ENCODE data around the gene PLEKHH2.
"Not testable (repeated sequence)": the region's sequence is repeated elsewhere in the genome, so short reads cannot be mapped to it uniquely, and the experiment has no call there.

The PLEKHH2 gene

DNA sequence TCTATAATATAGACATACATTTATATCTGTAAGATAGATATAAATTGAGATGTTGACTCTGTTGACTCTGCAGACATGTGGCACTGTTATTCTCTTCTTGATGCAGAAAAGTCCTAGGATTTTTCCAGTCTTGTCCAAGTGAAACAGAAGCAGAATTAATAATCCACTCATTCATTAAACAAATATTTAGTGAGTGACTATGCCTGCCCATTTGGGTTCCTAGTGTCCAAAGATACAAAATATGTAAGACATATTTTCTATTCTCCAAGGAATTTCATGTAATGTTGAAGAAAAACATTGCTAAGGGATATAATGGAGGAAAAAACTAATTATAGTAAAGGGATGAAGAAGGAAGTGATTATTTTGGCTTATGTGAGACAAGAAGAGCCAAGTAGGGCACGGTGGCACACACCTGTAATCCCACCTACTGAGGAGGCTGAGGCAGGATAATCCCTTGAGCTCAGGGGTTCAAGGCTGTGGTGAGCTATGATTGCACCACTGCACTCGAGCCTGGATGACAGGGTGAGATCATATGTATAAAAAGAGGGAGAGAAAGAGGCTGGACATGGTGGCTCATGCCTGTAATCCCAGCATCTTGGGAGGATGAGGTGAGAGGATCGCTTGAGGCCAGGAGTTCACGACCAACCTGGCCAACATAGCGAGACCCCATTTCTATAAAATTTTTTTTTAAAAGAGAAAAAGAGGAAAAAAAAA, 19.9 kb upstream of the PLEKHH2 start:
- DNase-seq (no peak), ATAC-seq (no peak)
- Mint-ChIP-seq H3K27me3 (peaks cover 13% of the 10 kb centered on the region), H3K9me3 (no peaks in the 10 kb centered on the region), H3K4me1 (peaks cover 2% of the 10 kb centered on the region), H3K36me3 (ENCODE audit: low read depth) (no peaks in the 10 kb centered on the region), H3K4me3 (no peak overlapping the region), H3K27ac (no peak overlapping the region)

DNA sequence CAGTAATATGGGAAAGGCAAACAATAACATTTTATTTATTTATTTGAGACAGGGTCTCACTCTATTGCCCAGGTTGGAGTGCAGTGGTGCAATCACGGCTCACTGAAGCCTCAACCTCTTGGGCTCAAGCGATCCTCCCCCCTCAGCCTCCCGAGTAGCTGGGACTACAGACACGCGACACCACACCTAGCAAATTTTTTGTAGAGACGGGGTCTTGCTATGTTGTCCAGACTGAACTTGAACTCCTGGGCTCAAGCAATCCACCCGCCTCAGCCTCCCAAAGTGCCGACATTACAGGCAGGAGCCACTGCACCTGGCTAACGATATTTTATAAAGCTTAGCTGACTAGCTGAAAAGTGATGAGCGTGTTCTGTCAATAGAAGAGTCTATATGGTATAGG, 17.5 kb upstream of the PLEKHH2 start:
- DNase-seq (no peak), ATAC-seq (no peak)
- Mint-ChIP-seq H3K4me1 (no peaks in the 10 kb centered on the region), H3K27me3 (peaks cover 22% of the 10 kb centered on the region), H3K9me3 (no peaks in the 10 kb centered on the region), H3K36me3 (ENCODE audit: low read depth) (no peaks in the 10 kb centered on the region), H3K4me3 (no peak overlapping the region), H3K27ac (no peak overlapping the region)

DNA sequence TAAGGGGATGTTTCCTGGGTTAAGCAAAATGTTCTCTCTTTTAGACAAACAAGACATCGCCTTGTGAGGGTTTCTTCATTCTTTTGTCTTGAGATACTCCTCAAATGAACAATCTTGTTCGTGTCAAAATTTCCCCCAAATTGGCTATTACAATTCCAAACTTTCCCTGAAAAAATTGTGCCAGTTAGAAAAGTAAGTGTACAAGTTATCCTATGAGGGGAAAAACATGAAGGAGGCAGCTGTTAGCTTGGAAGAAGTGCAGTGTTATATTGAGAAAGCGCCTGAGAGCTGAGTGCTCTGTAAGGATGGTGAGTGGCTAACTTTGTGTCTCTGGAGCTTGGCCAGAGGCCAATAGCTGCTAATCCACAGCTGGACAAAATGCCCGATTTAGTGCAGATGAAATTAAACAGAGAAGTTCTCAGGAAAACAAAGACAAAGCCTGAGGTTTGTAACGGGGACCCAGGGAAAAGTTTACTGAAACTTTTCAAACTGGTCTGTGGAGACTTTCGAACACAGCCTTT, 14.1 kb upstream of the PLEKHH2 start:
- Mint-ChIP-seq H3K4me3 (no peak overlapping the region), H3K9me3 (no peaks in the 10 kb centered on the region), H3K4me1 (no peaks in the 10 kb centered on the region), H3K27ac (no peak overlapping the region), H3K36me3 (ENCODE audit: low read depth) (no peaks in the 10 kb centered on the region), H3K27me3 (peaks cover 18% of the 10 kb centered on the region)
- DNase-seq (no peak), ATAC-seq (no peak)

DNA sequence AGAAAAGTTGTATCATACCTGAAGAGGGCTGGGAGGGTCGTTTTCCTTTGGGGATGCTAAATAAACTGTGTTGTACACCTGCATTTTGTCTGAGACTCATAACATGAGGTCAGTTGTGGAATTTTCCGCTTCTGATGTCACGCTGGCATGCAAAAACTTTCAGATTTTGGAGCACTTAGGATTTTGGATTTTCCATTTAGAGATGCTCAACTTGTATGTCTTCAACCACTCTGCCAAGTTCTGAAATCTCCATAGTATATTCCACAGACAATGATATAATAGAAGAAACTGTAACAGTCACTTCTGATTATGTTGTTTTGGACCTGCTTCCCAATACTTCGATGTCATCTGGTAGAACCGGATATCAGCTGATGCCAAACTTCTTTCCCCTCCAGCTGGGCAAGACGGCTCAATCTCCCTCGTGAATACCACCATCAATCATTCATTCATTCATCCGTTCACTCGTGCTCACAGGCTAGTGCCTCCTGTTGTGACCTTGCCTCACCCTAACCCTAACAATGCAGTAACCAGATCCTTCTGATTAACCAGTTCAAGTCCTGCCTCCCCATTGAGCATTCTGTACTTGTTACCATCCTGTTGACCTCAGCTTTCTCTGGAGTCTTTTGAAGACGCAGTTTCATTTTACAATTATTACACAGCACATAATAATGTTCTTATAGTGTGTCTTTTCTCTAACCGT, 5.3 kb upstream of the PLEKHH2 start:
- no peak for ATAC-seq
- Mint-ChIP-seq H3K36me3 (ENCODE audit: low read depth) (no peaks in the 10 kb centered on the region), H3K4me3 (no peak overlapping the region), H3K9me3 (no peaks in the 10 kb centered on the region), H3K27ac (no peak overlapping the region), H3K4me1 (peaks cover 7% of the 10 kb centered on the region), H3K27me3 (peaks cover 32% of the 10 kb centered on the region)
- DNase-seq, result no peak

DNA sequence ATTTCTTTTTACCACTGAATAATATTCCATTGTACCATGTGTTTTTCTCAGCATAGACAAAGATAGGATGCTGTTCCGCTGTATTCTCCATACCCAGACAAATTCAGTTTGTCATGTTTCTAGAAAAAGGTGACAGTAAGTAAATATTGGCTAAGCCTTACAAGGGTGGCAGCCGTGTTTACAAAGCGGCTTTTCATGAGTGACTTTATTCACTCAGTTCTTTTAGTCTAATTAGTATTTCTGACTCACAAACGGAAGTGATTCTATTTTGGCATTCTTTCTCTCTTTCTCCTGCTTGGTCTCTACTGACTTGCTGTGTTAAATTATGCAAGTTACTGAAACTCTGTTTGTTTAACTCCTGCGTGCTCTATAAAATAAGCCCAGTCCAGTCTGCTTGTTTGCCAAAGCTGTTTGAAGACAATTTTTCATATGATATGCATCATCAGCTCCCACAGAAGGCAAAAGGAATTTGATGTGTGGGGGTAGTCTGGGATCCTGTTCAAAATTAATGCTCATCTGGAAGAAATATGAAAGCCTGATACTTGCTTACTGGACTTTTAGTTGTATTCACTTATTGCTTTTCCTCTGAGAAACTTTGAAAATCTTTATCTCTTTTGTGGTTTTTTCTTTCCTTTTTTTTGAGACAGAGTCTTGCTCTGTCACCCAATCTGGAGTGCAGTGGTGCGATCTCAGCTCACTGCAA, 2.3 kb upstream of the PLEKHH2 start:
- H3K27me3 Mint-ChIP-seq, result peaks cover 40% of the 10 kb centered on the region

DNA sequence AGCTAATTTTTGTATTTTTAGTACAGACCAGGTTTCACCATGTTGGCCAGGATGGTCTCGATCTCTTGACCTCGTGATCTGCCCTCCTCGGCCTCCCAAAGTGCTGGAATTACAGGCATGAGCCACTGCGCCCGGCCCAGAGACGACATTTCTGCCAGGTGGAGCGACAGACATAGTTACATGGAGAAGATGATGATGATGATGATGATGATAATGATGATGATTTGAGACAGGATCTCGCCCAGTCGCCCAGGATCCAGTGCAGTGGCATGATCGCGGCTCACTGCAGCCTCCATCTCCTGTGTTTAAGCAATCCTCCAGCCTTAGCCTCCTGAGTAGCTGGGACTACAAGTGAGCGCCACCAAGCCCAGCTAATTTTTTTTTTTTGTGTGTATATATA, 907 bp upstream of the PLEKHH2 start:
- not testable (repeated sequence) for H3K9me3 Mint-ChIP-seq; H3K36me3 Mint-ChIP-seq (ENCODE audit: low read depth); DNase-seq; ATAC-seq; H3K27ac Mint-ChIP-seq
- Mint-ChIP-seq H3K4me3 (peak overlapping the region; percentile 81), H3K4me1 (peaks cover 14% of the 10 kb centered on the region), H3K27me3 (peaks cover 39% of the 10 kb centered on the region)

More for the DNA sequence above, 2.3 kb upstream of the PLEKHH2 start:
- no peak overlapping the region for H3K4me3 Mint-ChIP-seq
- H3K27ac Mint-ChIP-seq, result no peak overlapping the region
- peaks cover 5% of the 10 kb centered on the region for H3K9me3 Mint-ChIP-seq
- H3K4me1 Mint-ChIP-seq, result peaks cover 14% of the 10 kb centered on the region
- ATAC-seq (no peak), DNase-seq (no peak)
- peaks cover 3% of the 10 kb centered on the region for H3K36me3 Mint-ChIP-seq (ENCODE audit: low read depth)

DNA sequence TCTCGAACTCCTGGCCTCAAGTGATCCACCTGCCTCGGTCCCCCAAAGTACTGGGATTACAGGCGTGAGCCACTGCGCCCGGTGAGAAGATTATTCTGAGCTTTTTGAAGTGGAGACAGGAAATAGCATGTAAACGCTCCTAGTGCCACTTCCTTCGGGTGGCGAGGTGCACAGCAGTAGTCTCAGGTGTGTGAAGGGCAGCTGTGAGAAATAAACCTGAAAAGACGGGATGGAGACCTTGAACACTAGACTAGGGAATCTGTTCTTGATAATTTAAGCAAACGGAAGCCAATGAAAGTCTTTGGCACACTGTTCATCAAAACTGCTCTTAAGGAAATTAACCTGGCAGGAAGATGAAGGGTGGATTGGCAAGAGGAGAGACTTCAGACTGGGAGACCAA, 439 bp upstream of the PLEKHH2 start:
- peak; percentile 8 for DNase-seq
- peak overlapping the region; percentile 33 for H3K27ac Mint-ChIP-seq

DNA sequence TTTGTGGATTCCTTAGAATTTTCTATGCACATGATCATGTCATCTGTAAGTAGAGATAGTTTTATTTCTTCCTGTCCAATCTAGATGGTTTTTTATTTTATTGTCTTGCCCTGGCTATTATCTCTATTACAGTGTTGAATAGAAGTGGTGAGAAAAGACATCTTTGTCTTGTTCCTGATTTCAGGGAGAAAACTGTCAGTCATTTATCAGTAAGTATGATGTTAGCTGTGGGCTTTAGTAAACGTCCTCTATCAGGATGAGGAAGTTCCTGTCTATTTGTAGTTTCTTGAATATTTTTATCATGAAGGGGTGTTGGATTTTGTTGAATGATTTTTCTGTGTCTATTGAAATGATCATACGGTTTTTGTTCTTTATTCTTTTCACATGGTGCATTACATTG, 5.3 kb downstream of the PLEKHH2 start:
- peaks cover 5% of the 10 kb centered on the region for H3K9me3 Mint-ChIP-seq
- H3K27ac Mint-ChIP-seq, result no peak overlapping the region
- DNase-seq (no peak), ATAC-seq (no peak)
- H3K4me1 Mint-ChIP-seq, result peaks cover 6% of the 10 kb centered on the region
- peaks cover 3% of the 10 kb centered on the region for H3K36me3 Mint-ChIP-seq (ENCODE audit: low read depth)
- peaks cover 9% of the 10 kb centered on the region for H3K27me3 Mint-ChIP-seq
- H3K4me3 Mint-ChIP-seq, result no peak overlapping the region

More for the DNA sequence above, 439 bp upstream of the PLEKHH2 start:
- no peak for ATAC-seq
- peaks cover 5% of the 10 kb centered on the region for H3K9me3 Mint-ChIP-seq
- peaks cover 39% of the 10 kb centered on the region for H3K27me3 Mint-ChIP-seq
- H3K4me3 Mint-ChIP-seq, result peak overlapping the region; percentile 81
- H3K4me1 Mint-ChIP-seq, result peaks cover 14% of the 10 kb centered on the region
- H3K36me3 Mint-ChIP-seq (ENCODE audit: low read depth), result peaks cover 3% of the 10 kb centered on the region

DNA sequence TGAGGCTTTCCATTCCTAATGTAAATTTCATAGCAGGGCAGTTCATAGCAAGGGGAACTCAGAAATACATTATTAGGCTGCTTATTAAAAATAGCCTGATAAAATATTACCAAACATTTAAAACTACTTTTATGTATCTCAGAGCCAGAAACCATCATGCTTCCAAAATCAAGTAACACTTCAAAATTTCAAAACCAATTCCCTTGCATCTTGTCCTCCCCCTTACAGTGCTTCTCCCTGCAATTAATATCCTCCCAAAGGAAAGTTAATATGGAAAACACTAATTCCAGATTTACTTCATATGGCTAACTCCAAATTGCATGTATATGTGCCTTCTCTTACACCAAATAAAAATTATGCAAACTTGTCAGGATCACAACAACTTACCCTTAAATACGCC, 6.6 kb downstream of the PLEKHH2 start:
- H3K4me3 Mint-ChIP-seq, result no peak overlapping the region
- H3K4me1 Mint-ChIP-seq, result no peaks in the 10 kb centered on the region
- ATAC-seq (no peak), DNase-seq (no peak)
- H3K36me3 Mint-ChIP-seq (ENCODE audit: low read depth), result peaks cover 3% of the 10 kb centered on the region
- H3K9me3 Mint-ChIP-seq, result peaks cover 5% of the 10 kb centered on the region
- peaks cover 4% of the 10 kb centered on the region for H3K27me3 Mint-ChIP-seq
- no peak overlapping the region for H3K27ac Mint-ChIP-seq

DNA sequence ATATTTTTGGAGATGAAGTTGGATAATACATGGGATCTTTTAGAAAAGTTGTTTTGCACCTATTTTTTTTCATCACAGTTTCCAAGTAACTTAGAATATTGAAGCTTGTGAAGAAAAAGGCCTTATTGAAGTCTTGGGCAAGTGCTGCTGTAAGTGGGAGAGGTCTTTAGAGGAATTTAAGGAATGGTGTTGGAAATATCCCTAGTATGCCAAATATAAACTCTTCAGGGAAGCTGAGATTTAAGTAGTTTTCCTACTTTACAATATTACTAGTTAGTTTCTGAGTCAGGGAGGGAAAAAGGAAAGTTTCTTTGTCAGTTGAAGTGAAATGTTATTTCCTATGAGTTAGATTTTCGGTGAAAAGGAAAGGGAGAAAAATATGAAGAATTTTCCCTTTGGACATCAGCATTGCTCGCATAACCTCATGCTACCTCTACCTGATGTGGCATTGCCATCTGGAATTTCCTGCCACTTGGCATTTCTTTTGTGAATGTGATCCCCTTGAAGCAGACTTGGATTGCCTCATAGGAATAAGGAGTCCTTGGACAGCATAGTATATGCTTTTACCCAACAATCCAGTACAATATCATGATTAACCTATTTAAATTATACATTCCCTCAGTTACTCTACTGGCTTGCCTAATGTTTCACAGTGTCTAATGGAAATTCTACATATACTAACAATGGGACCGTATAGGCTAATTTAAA, 12.1 kb downstream of the PLEKHH2 start:
- ATAC-seq (no peak), DNase-seq (no peak)
- no peaks in the 10 kb centered on the region for H3K36me3 Mint-ChIP-seq (ENCODE audit: low read depth)
- H3K27ac Mint-ChIP-seq, result no peak overlapping the region
- no peaks in the 10 kb centered on the region for H3K9me3 Mint-ChIP-seq
- no peak overlapping the region for H3K4me3 Mint-ChIP-seq
- H3K4me1 Mint-ChIP-seq, result no peaks in the 10 kb centered on the region
- peaks cover 11% of the 10 kb centered on the region for H3K27me3 Mint-ChIP-seq

DNA sequence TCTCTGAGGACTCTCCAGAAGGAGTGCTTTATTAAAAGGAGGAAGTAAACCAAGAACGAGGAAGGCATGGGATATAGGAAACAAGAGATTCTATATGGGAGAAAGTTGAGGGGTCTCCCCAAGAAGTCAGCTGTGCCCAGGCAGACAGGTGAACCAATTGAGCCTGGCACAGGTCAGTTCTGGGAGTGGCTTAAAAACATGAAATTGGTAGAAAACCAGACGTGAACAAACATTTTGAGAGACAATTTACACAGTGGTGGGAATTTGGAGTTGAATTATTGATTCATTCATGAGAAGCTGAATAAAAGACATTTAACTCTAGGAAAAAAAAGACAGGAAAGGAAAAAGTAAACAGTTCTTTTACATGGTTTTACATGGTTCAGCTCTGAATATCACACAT, 16.4 kb downstream of the PLEKHH2 start:
- Mint-ChIP-seq H3K36me3 (ENCODE audit: low read depth) (no peaks in the 10 kb centered on the region), H3K4me1 (no peaks in the 10 kb centered on the region), H3K27me3 (peaks cover 9% of the 10 kb centered on the region), H3K4me3 (no peak overlapping the region), H3K27ac (no peak overlapping the region), H3K9me3 (no peaks in the 10 kb centered on the region)
- DNase-seq (no peak), ATAC-seq (no peak)

DNA sequence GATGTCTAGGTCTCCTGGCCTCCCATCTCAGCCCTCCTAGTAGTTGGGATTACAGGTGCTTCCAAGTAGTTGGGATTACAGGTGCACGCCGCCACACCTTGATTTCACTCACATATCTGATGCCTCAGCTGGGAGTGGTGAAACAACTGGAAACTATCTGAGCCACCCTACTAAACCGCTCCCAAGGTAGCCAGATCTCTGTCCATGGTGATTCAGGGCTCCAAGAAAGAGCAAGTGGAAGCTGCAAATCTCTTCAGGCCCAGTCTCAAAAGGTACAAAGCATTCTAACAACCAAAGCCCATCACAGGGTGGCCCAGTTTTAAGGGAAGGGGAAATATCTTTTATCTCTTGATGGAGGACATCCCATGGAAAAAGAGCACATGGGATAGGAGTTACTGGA, 20.2 kb downstream of the PLEKHH2 start:
- H3K27me3 Mint-ChIP-seq, result peaks cover 9% of the 10 kb centered on the region
- H3K4me1 Mint-ChIP-seq, result no peaks in the 10 kb centered on the region
- no peak for DNase-seq
- no peak overlapping the region for H3K4me3 Mint-ChIP-seq
- ATAC-seq, result no peak
- no peaks in the 10 kb centered on the region for H3K9me3 Mint-ChIP-seq
- H3K36me3 Mint-ChIP-seq (ENCODE audit: low read depth), result no peaks in the 10 kb centered on the region
- H3K27ac Mint-ChIP-seq, result no peak overlapping the region

DNA sequence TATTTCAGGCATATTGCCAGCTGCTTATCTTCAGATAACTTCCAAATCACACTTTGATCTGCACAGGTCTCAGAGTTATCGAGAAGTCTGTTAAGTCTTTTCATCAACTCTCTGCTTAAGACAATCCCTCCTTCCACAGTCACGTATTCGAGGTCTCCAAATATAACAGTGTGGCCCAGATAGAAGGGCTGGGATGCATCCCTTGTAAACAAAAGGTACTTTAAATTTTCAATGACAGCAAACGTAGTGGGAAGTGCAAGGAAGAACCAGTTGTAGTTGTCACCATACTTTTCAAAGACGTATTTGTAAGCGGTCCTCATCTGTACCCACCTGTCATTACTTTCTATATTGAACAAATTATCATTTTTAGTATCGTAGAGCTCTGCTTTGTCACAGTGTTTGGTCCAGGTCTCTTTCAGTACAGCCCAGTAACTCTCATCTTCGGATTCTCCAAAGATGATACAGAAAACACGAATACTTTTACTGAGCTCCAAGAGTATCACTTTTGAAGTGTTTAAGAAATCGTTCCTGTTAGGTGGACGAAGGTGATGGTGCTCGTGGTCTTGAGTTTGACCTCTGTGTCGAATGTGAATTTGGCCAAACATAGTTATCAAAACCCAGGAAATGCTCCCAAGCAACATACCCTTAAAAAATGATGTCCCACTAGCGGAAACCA, 38.7 kb downstream of the PLEKHH2 start:
- Mint-ChIP-seq H3K9me3 (peaks cover 12% of the 10 kb centered on the region), H3K4me3 (peak overlapping the region; percentile 35), H3K27me3 (peaks cover 25% of the 10 kb centered on the region), H3K36me3 (ENCODE audit: low read depth) (peaks cover 3% of the 10 kb centered on the region), H3K4me1 (peaks cover 5% of the 10 kb centered on the region), H3K27ac (no peak overlapping the region)
- DNase-seq (no peak), ATAC-seq (no peak)

Measured in activated naive CD8-positive, alpha-beta T cell treated with anti-CD3 and anti-CD28 coated beads, Interleukin-2, amount 50 U/mL, for 24 hours (primary cell).